Stomach (tissue), 4 donors: Measurements from ENCODE around the gene RGL3.

Source experiments
- POLR2A ChIP-seq, 4 donors: fragments of 450-650 bp; IDR thresholded peaks; one replicate each; pipeline ENCODE4 v1.6.1; 2016; ENCODE audit warnings: antibody characterized with exemption in 4 of 4, control low read depth in 2 of 4, mild to moderate bottlenecking in 1 of 4, moderate library complexity in 1 of 4
- TF ChIP-seq, protein P1 (sequence below), 7 experiments: fragments of 450-650 bp in 4 of 7; fragments of 200-600 bp in 3 of 7; sonication (generic) in 3 of 7; IDR thresholded peaks; one replicate each; pipeline ENCODE4 v1.5.1; 2016 to 2019; ENCODE audit warnings: antibody characterized with exemption in 7 of 7, control low read depth in 2 of 7, mild to moderate bottlenecking in 1 of 7

DNA sequence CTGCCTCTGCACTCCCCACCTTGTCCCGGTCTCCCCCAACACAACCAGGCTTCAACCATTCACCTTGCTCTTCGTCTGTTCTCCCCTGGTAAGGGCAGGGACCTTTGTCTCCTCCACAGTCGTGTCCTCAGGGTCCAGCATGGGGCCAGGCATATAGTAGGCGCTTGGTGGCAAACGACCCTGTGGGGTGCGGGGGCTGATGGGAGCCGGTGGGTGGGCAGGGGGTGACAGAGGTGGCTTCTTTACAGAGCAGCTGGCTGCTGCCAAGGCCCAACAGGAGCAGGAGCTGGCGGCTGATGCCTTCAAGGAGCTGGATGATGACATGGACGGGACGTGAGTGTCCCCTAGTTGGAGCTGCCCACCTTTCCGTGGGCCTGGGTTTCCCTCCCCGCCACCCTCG, 26.0 kb upstream of the RGL3 start:
- TF ChIP-seq POLR2A (IDR thresholded peaks at IDR 0.05), result no peak
- TF ChIP-seq, protein P1, sequence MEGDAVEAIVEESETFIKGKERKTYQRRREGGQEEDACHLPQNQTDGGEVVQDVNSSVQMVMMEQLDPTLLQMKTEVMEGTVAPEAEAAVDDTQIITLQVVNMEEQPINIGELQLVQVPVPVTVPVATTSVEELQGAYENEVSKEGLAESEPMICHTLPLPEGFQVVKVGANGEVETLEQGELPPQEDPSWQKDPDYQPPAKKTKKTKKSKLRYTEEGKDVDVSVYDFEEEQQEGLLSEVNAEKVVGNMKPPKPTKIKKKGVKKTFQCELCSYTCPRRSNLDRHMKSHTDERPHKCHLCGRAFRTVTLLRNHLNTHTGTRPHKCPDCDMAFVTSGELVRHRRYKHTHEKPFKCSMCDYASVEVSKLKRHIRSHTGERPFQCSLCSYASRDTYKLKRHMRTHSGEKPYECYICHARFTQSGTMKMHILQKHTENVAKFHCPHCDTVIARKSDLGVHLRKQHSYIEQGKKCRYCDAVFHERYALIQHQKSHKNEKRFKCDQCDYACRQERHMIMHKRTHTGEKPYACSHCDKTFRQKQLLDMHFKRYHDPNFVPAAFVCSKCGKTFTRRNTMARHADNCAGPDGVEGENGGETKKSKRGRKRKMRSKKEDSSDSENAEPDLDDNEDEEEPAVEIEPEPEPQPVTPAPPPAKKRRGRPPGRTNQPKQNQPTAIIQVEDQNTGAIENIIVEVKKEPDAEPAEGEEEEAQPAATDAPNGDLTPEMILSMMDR (IDR thresholded peaks at IDR 0.05), result no peak
